GM23338 (cell line): ENCODE measurements around the gene SP6. TPM values are rescaled to one million over a fixed set of nuclear protein-coding genes. Genes with fewer than 3 reads are reported as not detected.

Experiments used
- ATAC-seq: fragments of 200-7000 bp; cut with Tn5 transposase; 3 replicates; pipeline ENCODE4 v1.9.1; 2020
- DNase-seq: peaks from one replicate; pipeline ENCODE4 v3.0.0-alpha.2; 2015; ENCODE audit warnings: low spot score
- H2AFZ ChIP-seq: fragments of 200-600 bp; sonication (generic); 2 replicates; pipeline ENCODE4 v1.8.0; 2016; ENCODE audit warnings: antibody characterized with exemption, mild to moderate bottlenecking, moderate library complexity
- H3F3A ChIP-seq: fragments of 200-600 bp; sonication (generic); replicated peaks from 2 replicates; pipeline ENCODE4 v1.8.0; 2017; ENCODE audit warnings: antibody characterized with exemption, mixed run types, low read depth
- H3K27ac ChIP-seq: fragments of 200-600 bp; sonication (generic); 2 replicates; pipeline ENCODE4 v1.6.1; 2016; ENCODE audit warnings: low read depth
- H3K27me3 ChIP-seq: fragments of 200-600 bp; sonication (generic); 2 replicates; pipeline ENCODE4 v1.8.0; 2016; ENCODE audit warnings: mild to moderate bottlenecking, mixed run types, moderate library complexity; ENCODE audit not compliant: insufficient read depth
- H3K36me3 ChIP-seq: fragments of 200-600 bp; sonication (generic); 2 replicates; pipeline ENCODE4 v1.8.0; 2016; ENCODE audit warnings: mild to moderate bottlenecking; ENCODE audit not compliant: insufficient read depth
- H3K4me1 ChIP-seq: fragments of 200-600 bp; sonication (generic); 2 replicates; pipeline ENCODE4 v1.8.0; 2016; ENCODE audit warnings: mild to moderate bottlenecking, moderate library complexity; ENCODE audit not compliant: insufficient read depth
- H3K4me2 ChIP-seq: fragments of 200-600 bp; sonication (generic); 2 replicates; pipeline ENCODE4 v1.7.1; 2017; ENCODE audit warnings: mixed run types
- H3K4me3 ChIP-seq: fragments of 200-600 bp; sonication (generic); 2 replicates; pipeline ENCODE4 v1.6.1; 2016; ENCODE audit warnings: mixed run types
- H3K79me2 ChIP-seq: fragments of 200-600 bp; sonication (generic); replicated peaks from 2 replicates; pipeline ENCODE4 v1.8.0; 2017; ENCODE audit warnings: mild to moderate bottlenecking; ENCODE audit not compliant: insufficient read depth
- H3K9me2 ChIP-seq: fragments of 200-600 bp; sonication (generic); 2 replicates; pipeline ENCODE4 v1.8.0; 2017; ENCODE audit not compliant: insufficient read depth
- H4K20me1 ChIP-seq: fragments of 200-600 bp; sonication (generic); replicated peaks from 2 replicates; pipeline ENCODE4 v1.8.0; 2017; ENCODE audit warnings: mild to moderate bottlenecking; ENCODE audit not compliant: insufficient read depth
- H3K27ac Mint-ChIP-seq: 2 replicates; pipeline ENCODE4 v1.8.0; 2020; ENCODE audit warnings: inconsistent platforms, mild to moderate bottlenecking, moderate library complexity, mixed read lengths
- H3K27me3 Mint-ChIP-seq: 3 replicates; pipeline ENCODE4 v1.8.0; 2022; ENCODE audit warnings: low read depth, mild to moderate bottlenecking, moderate library complexity, mixed read lengths, inconsistent platforms; ENCODE audit not compliant: insufficient read depth, poor library complexity
- H3K36me3 Mint-ChIP-seq: 3 replicates; pipeline ENCODE4 v1.8.0; 2021; ENCODE audit warnings: low read depth, mild to moderate bottlenecking, inconsistent platforms, moderate library complexity, mixed read lengths
- H3K4me1 Mint-ChIP-seq: 3 replicates; pipeline ENCODE4 v1.8.0; 2020; ENCODE audit warnings: mild to moderate bottlenecking, inconsistent platforms, mixed read lengths
- H3K4me3 Mint-ChIP-seq: 3 replicates; pipeline ENCODE4 v1.8.0; 2021; ENCODE audit warnings: moderate library complexity, mild to moderate bottlenecking, inconsistent platforms, mixed read lengths
- H3K9me3 Mint-ChIP-seq: 3 replicates; pipeline ENCODE4 v1.8.0; 2020; ENCODE audit warnings: moderate library complexity, mild to moderate bottlenecking, inconsistent platforms, mixed read lengths
- CREB1 ChIP-seq: fragments of 250-450 bp; sonication (Bioruptor Pico); IDR thresholded peaks from 2 replicates; pipeline ENCODE4 v1.5.0; 2020; ENCODE audit warnings: low read depth, mild to moderate bottlenecking, moderate library complexity
- EZH2 ChIP-seq: fragments of 200-600 bp; sonication (generic); IDR thresholded peaks from one replicate; pipeline ENCODE4 v1.8.0; 2017; ENCODE audit warnings: antibody characterized with exemption, mild to moderate bottlenecking, low read depth; ENCODE audit not compliant: unreplicated experiment
- JUNB ChIP-seq: IDR thresholded peaks from one replicate; pipeline ENCODE4 v1.6.1; 2016; ENCODE audit warnings: antibody characterized with exemption; ENCODE audit not compliant: unreplicated experiment
- POLR2AphosphoS5 ChIP-seq: IDR thresholded peaks from 2 replicates; pipeline ENCODE4 v1.6.1; 2016; ENCODE audit warnings: antibody characterized with exemption, low read depth
- REST ChIP-seq: IDR thresholded peaks from one replicate; pipeline ENCODE4 v1.6.1; 2018; ENCODE audit warnings: antibody characterized with exemption; ENCODE audit not compliant: unreplicated experiment
- STAT1 ChIP-seq: IDR thresholded peaks from one replicate; pipeline ENCODE4 v1.6.1; 2016; ENCODE audit warnings: antibody characterized with exemption; ENCODE audit not compliant: unreplicated experiment
- ZNF114 ChIP-seq: fragments of 250-450 bp; sonication (Bioruptor Pico); IDR thresholded peaks from 2 replicates; pipeline ENCODE4 v1.5.0; 2020; ENCODE audit warnings: mild to moderate bottlenecking, moderate library complexity
- ZNF331 ChIP-seq: fragments of 250-450 bp; sonication (Bioruptor Pico); IDR thresholded peaks from 2 replicates; pipeline ENCODE4 v1.5.0; 2020; ENCODE audit warnings: low read depth, mild to moderate bottlenecking, moderate library complexity
- ZNF462 ChIP-seq: fragments of 250-450 bp; sonication (Bioruptor Pico); IDR thresholded peaks from 2 replicates; pipeline ENCODE4 v1.5.0; 2020; ENCODE audit warnings: mild to moderate bottlenecking, moderate library complexity
- polyA plus RNA-seq: library from polyadenylated mRNA; unstranded; fragments of >200 nt; fragmentation: Nextera tagmentation; extraction: Ambion mirVana; gene quantifications from 2 replicates; pipeline ENCODE4 v1.2.1, GENCODE V29; 2016
- total RNA-seq: library from RNA; depleted of rRNA; stranded (reverse); fragments of >200 nt; shearing (Covaris generic); gene quantifications from 2 replicates; pipeline ENCODE4 v1.2.3, GENCODE V29; 2014
- TF ChIP-seq, protein P1 (sequence below): IDR thresholded peaks from 2 replicates; pipeline ENCODE4 v1.6.1; 2016; ENCODE audit warnings: antibody characterized with exemption

SP6 gene
- total and polyA plus RNA-seq, 2 experiments from 2014 or later = 0.13 to 1.0 TPM

GRCh38 chr17:47871048-47871447 is 20.1 kb upstream of the SP6 start:
- Histone ChIP-seq H3K27me3 (peaks cover 71% of the 10 kb centered on the region), H4K20me1 (peaks cover 5% of the 10 kb centered on the region; the same call in 1 of the 2 replicates), H2AFZ (no peak overlapping the region), H3F3A (peaks cover 6% of the 10 kb centered on the region; the same call in 1 of the 2 replicates), H3K79me2 (no peaks in the 10 kb centered on the region), H3K4me1 (peaks cover 47% of the 10 kb centered on the region), H3K27ac (no peak overlapping the region), H3K36me3 (no peaks in the 10 kb centered on the region), H3K4me3 (no peak overlapping the region), H3K4me2 (no peak overlapping the region), H3K9me2 (no peaks in the 10 kb centered on the region)
- Mint-ChIP-seq H3K9me3 (no peaks in the 10 kb centered on the region), H3K36me3 (no peaks in the 10 kb centered on the region), H3K4me1 (peaks cover 53% of the 10 kb centered on the region), H3K27ac (no peak overlapping the region), H3K4me3 (no peak overlapping the region; the same call in 2 of the 3 replicates), H3K27me3 (peaks cover 62% of the 10 kb centered on the region)
- no peak for DNase-seq
- ATAC-seq = no peak
- TF ChIP-seq CREB1 (no peak), ZNF331 (CRISPR knock-in tag) (no peak), JUNB (no peak), ZNF462 (CRISPR knock-in tag) (no peak), ZNF114 (no peak), POLR2AphosphoS5 (no peak), EZH2 (no peak), REST (no peak), STAT1 (no peak)
- TF ChIP-seq, protein P1, sequence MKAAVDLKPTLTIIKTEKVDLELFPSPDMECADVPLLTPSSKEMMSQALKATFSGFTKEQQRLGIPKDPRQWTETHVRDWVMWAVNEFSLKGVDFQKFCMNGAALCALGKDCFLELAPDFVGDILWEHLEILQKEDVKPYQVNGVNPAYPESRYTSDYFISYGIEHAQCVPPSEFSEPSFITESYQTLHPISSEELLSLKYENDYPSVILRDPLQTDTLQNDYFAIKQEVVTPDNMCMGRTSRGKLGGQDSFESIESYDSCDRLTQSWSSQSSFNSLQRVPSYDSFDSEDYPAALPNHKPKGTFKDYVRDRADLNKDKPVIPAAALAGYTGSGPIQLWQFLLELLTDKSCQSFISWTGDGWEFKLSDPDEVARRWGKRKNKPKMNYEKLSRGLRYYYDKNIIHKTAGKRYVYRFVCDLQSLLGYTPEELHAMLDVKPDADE = no peak
